Hepatocyte (in vitro differentiated cells): ENCODE results near the gene LRRC26.

Source experiments
- EZH2 ChIP-seq: fragments of 200-600 bp; sonication (generic); IDR thresholded peaks from 2 replicates; pipeline ENCODE4 v1.6.1; 2016; ENCODE audit warnings: antibody characterized with exemption, mild to moderate bottlenecking, borderline replicate concordance
- TF ChIP-seq, protein P1 (sequence below): fragments of 200-600 bp; sonication (generic); IDR thresholded peaks from 2 replicates; pipeline ENCODE4 v1.5.1; 2016; ENCODE audit warnings: antibody characterized with exemption, mild to moderate bottlenecking; ENCODE audit not compliant: poor library complexity

GRCh38 chr9:137212520-137212919 is 42.7 kb upstream of the LRRC26 start:
- TF ChIP-seq, protein P1, sequence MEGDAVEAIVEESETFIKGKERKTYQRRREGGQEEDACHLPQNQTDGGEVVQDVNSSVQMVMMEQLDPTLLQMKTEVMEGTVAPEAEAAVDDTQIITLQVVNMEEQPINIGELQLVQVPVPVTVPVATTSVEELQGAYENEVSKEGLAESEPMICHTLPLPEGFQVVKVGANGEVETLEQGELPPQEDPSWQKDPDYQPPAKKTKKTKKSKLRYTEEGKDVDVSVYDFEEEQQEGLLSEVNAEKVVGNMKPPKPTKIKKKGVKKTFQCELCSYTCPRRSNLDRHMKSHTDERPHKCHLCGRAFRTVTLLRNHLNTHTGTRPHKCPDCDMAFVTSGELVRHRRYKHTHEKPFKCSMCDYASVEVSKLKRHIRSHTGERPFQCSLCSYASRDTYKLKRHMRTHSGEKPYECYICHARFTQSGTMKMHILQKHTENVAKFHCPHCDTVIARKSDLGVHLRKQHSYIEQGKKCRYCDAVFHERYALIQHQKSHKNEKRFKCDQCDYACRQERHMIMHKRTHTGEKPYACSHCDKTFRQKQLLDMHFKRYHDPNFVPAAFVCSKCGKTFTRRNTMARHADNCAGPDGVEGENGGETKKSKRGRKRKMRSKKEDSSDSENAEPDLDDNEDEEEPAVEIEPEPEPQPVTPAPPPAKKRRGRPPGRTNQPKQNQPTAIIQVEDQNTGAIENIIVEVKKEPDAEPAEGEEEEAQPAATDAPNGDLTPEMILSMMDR = no peak
- TF ChIP-seq EZH2 = no peak
